GM13977 (cell line): ENCODE measurements around the gene PPME1.

Experiments
- DNase-seq: peaks from one replicate; pipeline ENCODE4 v3.0.0; 2012; ENCODE audit warnings: low spot score
- in situ Hi-C: fragments of 300-500 bp; cut with MboI; formaldehyde crosslinking; loops from one replicate; pipeline ENCODE4 v1.12.0; 2022; ENCODE audit warnings: low sequenced_read_pairs, low pct_unique_long_range_greater_than_20kb, mixed read lengths, inconsistent platforms; ENCODE audit not compliant: unreplicated experiment
- TF ChIP-seq, protein P1 (sequence below): IDR thresholded peaks from 2 replicates; pipeline ENCODE4 v1.5.1; 2012; ENCODE audit warnings: mild to moderate bottlenecking, control low read depth; ENCODE audit not compliant: insufficient read depth; ENCODE audit errors: extremely low read depth, missing control alignments

Gene PPME1

DNA sequence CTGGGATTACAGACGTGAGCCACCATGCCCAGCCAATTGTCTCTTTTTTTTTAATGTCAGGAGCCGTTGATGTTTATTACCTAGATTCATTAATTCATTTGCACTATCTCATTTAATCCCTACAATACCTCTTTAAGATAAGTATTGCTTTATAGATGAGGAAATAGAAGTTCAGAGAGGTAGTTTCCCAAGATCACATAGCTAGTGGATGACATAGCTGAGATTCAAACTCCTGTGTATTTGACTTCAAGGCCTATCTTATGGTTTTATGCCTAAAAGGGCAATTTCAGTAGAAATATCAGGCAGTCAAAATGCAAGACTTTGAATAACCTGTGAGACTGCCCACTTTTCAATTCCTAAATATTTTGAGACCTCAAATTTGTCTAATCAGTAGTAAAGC is 66.5 kb downstream of the PPME1 start:
- DNase-seq: no peak
- in situ Hi-C loops: no loop called here
- TF ChIP-seq, protein P1, sequence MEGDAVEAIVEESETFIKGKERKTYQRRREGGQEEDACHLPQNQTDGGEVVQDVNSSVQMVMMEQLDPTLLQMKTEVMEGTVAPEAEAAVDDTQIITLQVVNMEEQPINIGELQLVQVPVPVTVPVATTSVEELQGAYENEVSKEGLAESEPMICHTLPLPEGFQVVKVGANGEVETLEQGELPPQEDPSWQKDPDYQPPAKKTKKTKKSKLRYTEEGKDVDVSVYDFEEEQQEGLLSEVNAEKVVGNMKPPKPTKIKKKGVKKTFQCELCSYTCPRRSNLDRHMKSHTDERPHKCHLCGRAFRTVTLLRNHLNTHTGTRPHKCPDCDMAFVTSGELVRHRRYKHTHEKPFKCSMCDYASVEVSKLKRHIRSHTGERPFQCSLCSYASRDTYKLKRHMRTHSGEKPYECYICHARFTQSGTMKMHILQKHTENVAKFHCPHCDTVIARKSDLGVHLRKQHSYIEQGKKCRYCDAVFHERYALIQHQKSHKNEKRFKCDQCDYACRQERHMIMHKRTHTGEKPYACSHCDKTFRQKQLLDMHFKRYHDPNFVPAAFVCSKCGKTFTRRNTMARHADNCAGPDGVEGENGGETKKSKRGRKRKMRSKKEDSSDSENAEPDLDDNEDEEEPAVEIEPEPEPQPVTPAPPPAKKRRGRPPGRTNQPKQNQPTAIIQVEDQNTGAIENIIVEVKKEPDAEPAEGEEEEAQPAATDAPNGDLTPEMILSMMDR: no peak

DNA sequence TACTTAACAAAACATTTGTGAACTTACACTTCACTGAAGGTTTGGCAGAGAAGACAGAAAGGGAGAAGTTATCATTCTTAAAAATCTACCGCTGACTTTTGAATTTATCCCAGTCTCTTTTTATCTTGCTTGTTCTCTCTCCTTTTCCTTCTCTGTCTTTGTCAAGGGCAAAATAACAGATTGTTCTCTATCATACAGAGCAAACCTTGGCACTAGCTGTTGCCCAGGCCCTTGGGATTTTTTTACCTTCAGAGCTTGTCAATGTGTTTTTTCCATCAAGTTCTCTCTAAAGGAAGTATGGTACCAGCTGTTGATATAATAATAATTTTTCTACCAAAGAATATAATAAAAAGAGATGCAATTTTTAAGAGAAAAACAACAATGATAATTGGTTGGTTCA is 67.2 kb downstream of the PPME1 start:
- in situ Hi-C loops: no loop called here
- TF ChIP-seq, protein P1: no peak
- no peak for DNase-seq

DNA sequence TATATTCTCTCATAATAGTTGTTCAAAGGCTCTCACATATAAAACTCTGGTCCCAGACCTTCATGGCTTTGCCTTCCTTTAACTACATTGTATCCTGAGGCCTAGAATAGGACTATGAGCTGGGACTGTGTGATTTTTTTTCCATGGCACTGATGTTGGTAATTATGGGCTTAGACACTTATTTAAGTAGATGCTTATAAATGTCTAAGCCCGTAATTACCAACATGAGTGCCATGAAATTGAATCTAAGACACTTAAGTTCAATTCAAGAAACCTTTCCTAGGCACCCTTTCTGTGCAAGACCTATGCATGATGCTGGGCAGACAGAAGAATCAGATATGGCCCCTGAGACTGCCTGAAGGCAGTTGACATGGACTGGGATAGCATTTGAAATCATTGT is 77.4 kb downstream of the PPME1 start:
- TF ChIP-seq, protein P1: no peak
- in situ Hi-C loops: no loop called here
- no peak for DNase-seq

DNA sequence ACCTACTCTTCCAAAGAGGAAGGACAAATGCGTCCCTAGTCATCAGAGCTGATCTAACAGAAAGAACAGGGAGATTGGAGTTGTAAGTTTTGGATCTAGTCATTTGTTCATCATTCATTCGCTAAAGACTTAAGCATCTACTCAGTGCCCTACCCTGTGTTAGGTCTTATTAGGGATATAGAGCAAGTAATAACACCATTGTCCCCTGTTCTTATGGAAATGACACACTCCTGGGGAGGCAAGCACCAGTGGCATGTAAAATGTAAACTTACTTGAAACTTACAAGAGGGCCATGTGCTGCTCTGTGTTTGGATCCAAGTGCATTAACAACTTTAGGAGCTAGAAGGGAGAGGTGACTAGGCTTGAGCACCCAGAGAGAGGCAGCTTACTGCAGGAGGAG is 78.4 kb downstream of the PPME1 start:
- in situ Hi-C loops: no loop called here
- DNase-seq: no peak
- TF ChIP-seq, protein P1: no peak

DNA sequence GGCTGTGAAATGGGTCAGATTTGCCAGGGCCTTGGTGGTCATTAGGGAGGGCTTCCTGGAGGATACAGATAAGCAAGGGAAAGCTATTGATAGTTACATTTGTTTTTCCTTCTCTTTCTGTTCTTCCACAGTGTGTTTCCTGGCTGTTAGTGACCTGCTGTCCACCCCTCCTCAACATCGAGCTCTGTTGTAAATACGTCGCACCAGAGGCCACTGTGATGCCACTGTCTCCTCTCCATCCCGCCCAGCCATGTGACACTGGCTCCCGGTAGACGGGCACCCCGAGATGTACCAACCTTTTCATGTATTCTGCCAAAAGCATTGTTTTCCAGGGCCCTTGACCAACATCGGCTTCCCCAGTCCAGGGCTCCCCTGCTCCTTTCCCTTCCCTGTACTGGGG is 82.3 kb downstream of the PPME1 start:
- TF ChIP-seq, protein P1: no peak
- in situ Hi-C loops: no loop called here
- no peak for DNase-seq

DNA sequence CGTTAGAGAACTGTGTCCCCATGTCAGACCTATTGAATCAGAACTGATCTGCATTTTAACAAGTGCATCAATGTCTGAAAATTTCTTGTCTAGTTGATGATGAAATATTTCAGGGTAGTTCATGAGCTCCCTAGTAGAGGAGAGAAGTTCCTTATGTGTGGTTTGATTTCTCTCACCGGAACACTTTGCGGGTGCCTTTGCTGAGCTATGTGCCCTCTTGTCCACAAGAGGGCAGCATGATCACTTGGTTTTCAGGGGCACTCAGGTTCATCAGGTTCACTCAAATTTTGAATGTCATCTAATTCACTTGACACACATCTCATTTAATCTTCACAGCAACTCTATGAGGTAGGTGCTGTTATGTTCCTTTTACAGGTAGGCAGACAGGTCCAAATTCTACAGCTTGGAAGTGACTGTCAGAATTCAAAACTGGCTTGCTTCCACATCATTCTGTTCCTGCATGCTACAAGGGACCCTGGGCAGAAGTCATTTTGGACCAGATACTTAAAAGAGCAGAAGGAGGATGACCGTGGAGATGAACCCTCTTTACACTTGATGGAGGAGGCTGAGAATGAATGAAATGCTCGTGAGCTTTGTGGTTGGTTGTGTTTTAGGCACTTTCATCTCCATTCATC is 84.8 kb downstream of the PPME1 start:
- in situ Hi-C loops: no loop called here
- peak; percentile 77 for DNase-seq

More for the DNA sequence above, 84.8 kb downstream of the PPME1 start:
- TF ChIP-seq, protein P1: peak; percentile 88
